COLO668 (cell line): Measurements from ENCODE around the gene CDH4.

Experiments
- DNase-seq: peaks from one replicate; lab custom pipeline; 2025; ENCODE audit not compliant: unreplicated experiment; lab: John Stamatoyannopoulos, UW

Gene CDH4

GRCh38 chr20:61879694-61880093 is 627.6 kb downstream of the CDH4 start:
- DNase-seq: no peak

DNA sequence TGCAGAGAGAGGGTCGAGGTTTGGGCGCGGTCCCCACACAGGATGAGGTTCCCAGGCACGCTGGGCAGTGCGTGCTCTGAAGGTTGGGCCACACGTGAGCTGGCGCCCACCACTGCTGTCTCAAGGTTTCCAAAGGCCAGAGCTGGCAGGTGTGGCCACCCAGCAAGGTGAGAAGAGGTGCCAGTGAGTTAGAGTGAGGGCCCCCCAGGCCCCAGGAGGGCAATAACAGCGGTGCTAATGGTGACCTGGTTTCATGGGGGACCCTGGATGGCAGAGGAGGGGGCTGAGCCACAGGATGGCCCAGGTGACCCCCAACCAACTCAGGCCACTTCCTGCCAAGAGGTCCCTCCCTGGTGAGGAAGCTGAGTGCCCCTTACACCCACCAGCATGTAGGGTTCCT is 628.6 kb downstream of the CDH4 start:
- DNase-seq: no peak

- DNase-seq: no peak
These were observed 629.4 kb downstream of the CDH4 start for GRCh38 chr20:61881416-61881815.

GRCh38 chr20:61881861-61882260 is 629.8 kb downstream of the CDH4 start:
- DNase-seq: no peak

GRCh38 chr20:61882716-61883615 is 630.9 kb downstream of the CDH4 start:
- DNase-seq: no peak

DNA sequence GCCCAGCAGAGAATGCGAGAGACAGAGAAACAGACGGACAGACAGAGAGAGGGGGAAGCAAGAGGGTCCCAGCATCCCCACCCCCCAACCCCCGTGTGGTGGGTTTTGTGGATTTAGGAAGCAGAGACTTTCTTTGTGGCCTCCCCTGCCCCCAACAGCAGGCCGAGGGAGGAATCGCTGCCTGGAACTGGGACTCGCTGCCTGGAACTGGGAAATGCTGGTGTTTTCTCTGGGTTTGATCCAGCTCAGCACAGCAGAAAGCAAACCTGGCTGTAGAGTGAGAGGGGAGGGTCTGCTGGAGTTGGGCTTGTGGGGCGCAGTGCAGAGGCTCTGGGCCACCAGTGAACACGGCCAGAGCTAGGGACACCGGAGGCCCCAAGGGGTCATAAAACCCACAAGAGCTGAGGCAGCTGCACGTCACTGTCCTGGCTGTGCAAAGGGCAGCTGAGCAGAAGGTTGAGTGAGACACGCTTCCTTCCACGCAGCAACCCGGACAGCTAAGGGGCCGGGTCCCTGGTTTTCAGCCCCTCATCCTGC is 631.9 kb downstream of the CDH4 start:
- DNase-seq: no peak

- no peak for DNase-seq
These were observed 632.7 kb downstream of the CDH4 start for GRCh38 chr20:61884571-61885389.

DNA sequence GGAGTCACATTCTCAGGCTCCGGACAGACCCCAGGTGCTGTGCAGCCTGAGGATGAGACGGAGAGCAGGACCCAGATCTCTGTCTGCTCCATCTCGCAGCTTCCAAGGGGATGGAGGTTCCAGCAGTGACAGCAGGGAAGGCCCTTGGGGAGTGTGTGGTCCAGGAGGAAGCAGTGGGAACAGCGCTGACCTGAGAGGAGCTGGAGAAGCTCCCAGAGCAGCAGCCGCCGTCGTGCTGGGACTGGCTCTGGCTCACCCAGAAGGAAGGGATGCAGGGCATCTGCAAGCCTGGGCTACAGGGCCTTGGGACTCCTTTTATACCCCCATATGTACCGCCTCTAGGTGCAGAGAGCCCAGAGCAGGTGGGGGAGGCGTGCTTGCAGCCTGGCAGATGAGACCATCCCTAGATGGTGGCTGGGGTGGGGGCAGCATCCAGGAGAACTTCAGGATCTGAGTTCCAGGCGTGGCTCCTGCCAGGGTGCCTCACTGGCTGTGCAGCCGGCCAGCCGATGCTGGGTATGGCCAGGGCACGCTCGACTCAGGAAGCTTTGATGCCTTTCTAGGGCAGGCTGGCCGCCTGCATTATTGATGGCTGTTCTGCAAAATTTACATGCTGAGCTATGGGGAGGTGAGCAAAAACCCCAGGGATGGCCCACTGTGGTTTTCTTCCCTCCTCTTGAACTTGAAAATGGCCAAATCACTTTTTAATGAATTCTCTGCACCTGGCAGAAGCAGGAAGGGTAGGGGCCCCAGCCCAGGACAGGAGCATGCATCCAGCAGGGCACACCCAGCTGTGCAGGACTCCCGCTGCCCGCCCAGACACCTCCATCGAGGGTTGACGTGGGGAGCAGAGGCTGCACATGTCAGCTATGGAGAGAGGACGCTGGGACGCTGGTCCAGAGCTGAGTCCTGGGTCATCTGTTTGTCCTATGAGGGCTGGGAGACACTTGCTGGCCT is 634.0 kb downstream of the CDH4 start:
- no peak for DNase-seq

DNA sequence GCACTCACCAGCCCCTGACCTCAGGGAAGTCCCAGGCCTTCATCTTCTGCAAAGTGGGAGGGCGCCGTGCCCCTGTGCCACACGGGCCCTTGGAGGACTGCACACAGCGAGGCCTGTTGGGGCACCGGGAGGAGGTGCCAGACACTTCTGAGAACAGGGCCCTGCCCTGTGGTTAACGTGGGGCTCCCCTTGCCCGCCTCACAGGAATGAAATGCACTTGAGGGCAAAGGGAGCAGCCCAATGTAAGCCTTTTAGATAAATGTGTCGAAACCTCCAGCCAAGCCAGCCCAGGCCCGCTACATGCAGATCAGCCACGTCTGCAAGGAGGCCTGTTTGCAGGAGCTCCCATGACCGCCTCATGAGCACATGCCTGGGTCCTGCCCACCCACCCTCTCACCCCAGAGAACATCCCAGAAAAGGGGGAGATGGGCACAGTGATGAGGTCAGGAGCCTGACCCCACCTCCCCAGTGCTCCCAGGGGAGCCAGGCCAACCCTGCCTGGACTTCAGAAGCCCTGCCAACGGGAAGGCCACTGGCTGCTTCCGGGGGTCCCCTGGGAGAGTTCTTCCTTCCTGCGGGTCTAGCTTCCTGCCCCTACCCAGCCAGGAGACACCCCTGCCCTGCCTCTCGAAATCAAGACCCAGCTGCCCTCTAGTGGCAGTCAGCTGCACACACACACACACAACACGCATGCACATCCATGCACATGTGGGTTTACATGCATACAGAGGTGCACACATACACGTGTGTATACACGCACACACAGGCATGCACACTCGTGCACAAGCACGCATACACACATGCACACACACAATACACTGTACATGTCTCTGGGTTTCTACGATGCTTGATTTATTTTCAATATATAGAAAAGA is 634.9 kb downstream of the CDH4 start:
- peak; percentile 30 for DNase-seq

DNA sequence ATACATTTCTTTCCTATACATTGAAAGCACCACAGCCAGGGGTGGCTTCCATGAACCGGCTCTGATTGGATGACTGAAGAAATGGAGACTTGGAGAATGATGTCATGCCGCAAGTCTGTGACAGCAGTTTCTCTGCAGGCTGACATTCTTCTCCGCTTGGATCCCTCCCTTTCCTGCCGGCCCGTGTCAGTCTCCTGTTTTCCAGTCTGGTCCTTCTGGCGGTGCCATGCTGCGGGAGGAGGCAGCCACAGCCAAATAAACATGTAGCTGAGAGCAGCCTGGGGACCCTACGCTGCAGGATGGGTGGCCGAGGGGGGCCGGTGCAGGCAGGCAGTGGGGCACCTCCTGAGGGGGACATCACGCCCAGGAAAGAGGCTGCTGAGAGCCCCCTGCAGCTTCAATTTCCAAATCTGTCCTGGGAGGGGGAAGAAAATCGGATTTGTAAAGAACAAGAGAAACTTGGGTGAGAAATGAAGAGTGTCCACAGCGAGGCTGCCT is 635.6 kb downstream of the CDH4 start:
- no peak for DNase-seq

DNA sequence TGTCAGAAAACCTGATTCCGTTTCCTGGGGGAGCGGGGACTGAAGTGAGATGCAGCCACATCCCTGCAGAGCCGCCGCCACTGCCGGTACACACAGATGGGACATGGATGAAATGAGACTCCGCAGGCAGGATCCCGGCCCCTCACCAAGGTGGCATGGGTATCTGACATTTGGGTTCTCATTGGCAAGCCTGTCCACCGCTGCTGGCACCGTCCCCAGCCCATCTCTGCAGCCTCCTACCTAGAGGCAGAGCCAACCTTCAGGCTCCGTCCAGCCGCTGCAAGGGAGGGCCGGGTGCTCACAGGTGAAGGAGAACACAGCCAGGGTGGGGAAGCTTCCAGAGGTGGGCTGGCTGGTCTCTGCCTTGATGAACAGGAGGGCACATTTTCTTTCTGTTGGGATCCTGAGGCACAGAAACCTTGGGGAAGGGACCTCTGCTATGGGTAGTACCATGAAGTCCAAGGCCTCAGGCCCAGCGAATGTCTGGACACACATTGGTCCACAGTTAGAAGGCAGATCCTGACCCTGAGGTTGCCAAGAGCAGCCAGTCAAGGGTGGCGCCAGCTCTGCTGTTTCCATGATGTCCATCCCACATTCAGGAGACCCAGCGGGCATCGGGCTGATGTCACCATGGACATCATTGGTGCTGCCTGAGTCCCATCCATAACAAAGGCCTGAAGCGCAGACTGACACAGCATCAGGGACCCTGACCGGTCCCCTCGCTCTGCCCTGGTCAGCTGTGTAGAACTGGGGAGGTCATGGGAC is 636.2 kb downstream of the CDH4 start:
- DNase-seq: no peak

- no peak for DNase-seq
These were observed 637.6 kb downstream of the CDH4 start for GRCh38 chr20:61889659-61890058.

DNA sequence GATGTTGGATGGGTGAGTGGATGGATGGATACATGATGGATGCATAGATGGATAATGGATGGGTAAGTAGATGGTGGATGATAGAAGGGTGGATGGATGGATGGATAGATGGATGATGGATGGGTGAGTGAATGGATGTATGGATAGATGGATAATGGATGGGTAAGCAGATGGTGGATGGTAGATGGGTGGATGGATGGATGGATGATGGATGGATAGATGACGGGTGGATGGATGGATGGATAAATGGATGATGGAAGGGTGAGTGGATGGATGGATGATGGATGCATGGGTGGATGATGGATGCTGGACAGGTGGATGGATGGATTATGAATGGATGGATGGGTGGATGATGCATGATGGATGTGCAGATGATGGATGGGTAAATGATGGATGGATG is 638.1 kb downstream of the CDH4 start:
- no peak for DNase-seq

- DNase-seq: no peak
These were observed 639.4 kb downstream of the CDH4 start for GRCh38 chr20:61891476-61891875.

GRCh38 chr20:61891916-61892649 is 640.0 kb downstream of the CDH4 start:
- no peak for DNase-seq

GRCh38 chr20:61895016-61895415 is 643.0 kb downstream of the CDH4 start:
- no peak for DNase-seq

DNA sequence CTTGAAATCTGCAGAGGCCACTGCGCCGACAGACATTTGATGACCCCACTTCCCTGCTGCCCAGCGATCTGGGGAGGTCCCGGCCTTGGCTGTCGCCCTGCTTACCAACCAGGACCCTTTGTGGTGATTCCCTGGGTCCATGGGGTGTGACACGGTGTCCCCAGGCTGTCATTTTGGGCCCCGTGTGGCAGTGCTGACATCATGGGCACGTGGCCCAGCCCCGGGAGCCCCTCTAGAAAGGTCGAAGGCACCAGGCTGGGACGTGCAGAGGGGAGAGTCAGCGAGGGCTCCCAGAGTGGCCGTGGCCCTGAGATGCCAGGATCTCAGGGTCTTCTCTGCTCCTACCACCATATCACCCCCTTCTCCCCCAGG is 643.6 kb downstream of the CDH4 start:
- no peak for DNase-seq
